Kidney epithelial cell (primary cell): ENCODE results near the gene BCAS4. TPM values are rescaled to one million over a fixed set of nuclear protein-coding genes. Genes with fewer than 3 reads are reported as not detected.

ENCODE experiments used
- DNase-seq: peaks from one replicate; pipeline ENCODE4 v3.0.0-alpha.2; 2010; ENCODE audit warnings: low read depth
- H3K27me3 ChIP-seq: 2 replicates; pipeline ENCODE4 v1.6.0; 2011; ENCODE audit warnings: low read length; ENCODE audit not compliant: control insufficient read depth, insufficient read depth
- H3K36me3 ChIP-seq: 2 replicates; pipeline ENCODE4 v1.5.1; 2011; ENCODE audit warnings: low read length; ENCODE audit not compliant: control insufficient read depth, insufficient read depth
- H3K4me3 ChIP-seq: 2 replicates; pipeline ENCODE4 v1.5.1; 2011; ENCODE audit warnings: low read depth, mild to moderate bottlenecking, control low read depth, low read length
- total RNA-seq: library from RNA; depleted of rRNA; stranded (reverse); fragments of >200 nt; gene quantifications from 2 replicates; pipeline ENCODE4 v1.2.3, GENCODE V29; 2015
- TF ChIP-seq, protein P1 (sequence below): IDR thresholded peaks from 2 replicates; pipeline ENCODE4 v1.5.1; 2011; ENCODE audit warnings: mild to moderate bottlenecking, moderate library complexity, low read length, control low read depth, inconsistent platforms; ENCODE audit not compliant: insufficient read depth, poor library complexity, severe bottlenecking

The BCAS4 gene
- total RNA-seq, 1 donor from 2014 or later: 28.0 TPM

DNA sequence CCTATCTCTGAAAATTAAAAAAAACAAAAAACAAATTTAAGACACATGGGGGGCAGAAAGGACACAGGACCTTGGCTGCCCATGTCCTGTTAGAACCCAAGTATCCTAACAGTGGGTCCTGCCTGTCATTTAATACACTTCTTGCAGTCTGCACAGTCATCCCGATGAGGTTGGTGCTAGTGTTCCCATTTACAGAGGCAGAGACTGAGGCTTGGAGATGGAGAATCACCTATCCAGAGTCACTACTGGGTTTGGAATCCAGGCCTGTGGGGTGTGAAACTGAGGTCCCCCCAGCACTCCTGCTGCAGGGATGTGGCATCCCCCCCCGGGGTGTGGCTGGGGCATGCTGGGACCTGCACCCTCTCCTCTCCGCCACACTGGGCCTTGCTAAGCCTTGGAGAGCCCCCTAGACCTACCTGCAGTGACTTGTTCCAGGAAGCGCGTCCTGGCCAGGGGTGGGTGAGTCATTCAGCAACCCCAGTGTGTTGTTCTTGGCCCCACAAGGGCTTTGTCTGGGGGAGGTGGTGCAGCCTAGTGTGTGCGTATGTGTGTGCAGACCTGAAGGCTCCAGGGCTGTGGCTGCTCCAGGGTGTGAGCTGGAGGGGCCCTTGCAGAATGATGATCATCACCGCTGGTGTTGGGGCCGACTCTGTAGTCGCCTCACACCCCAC lies 49.7 kb downstream of the BCAS4 start:
- DNase-seq: peak; percentile 88
- no peak overlapping the region for H3K4me3 ChIP-seq
- H3K27me3 ChIP-seq: no peaks in the 10 kb centered on the region
- TF ChIP-seq, protein P1, sequence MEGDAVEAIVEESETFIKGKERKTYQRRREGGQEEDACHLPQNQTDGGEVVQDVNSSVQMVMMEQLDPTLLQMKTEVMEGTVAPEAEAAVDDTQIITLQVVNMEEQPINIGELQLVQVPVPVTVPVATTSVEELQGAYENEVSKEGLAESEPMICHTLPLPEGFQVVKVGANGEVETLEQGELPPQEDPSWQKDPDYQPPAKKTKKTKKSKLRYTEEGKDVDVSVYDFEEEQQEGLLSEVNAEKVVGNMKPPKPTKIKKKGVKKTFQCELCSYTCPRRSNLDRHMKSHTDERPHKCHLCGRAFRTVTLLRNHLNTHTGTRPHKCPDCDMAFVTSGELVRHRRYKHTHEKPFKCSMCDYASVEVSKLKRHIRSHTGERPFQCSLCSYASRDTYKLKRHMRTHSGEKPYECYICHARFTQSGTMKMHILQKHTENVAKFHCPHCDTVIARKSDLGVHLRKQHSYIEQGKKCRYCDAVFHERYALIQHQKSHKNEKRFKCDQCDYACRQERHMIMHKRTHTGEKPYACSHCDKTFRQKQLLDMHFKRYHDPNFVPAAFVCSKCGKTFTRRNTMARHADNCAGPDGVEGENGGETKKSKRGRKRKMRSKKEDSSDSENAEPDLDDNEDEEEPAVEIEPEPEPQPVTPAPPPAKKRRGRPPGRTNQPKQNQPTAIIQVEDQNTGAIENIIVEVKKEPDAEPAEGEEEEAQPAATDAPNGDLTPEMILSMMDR: no peak
- no peaks in the 10 kb centered on the region for H3K36me3 ChIP-seq

DNA sequence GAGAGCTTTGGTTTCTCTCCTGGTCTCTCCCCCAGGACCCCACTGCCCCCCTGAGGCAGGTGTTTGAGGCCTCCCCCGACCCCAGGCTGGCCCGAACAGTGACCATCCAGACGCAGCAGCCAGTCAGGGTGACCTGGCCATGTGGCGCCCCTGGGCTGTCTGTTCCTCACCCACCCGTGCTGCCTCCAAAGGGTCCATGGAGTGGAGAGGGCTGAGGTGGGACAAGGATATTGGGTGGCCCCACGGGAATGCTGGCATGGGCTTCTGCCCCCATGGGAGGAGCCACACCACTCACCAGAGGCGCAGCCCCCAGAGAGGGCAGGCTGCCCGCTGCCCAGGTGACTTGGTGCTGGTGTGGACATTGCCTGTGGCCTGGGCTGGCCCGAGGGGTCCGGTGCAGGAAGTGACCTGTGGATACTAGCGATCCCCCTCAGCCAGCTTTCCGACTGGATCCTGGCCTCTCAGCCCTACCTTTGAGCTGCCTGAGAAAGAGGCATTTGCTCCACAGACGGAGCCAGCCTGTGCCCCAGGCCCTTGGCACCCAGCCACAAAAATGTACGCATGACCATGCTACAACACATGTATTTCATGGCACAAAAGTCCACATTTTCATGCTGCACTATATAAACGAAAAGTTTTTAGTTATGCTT lies 50.8 kb downstream of the BCAS4 start:
- DNase-seq: no peak
- H3K4me3 ChIP-seq: no peak overlapping the region
- TF ChIP-seq, protein P1: no peak
- no peaks in the 10 kb centered on the region for H3K27me3 ChIP-seq
- H3K36me3 ChIP-seq: no peaks in the 10 kb centered on the region

DNA sequence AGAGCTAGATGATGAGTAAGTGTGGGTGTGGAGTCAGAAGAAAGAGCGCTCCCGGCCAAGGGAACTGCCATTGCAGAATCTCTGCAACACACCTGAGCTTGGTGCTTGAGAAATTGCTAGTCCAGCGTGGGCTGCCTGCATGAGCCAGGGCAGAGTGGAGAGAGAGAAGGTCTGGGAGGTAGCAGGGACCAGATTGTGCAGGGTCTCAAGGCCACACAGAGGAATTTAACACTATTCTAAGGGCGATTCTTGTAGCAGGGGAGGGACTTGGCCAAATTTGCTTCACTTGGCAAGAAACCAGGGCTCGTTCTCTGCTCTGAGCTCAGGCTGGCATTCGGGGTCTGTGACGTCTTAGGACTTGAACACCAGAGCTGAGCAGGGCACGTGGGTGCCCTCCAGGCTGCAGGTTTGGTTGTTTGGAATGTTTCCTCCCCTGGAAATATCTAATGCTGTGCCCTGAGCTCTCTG lies 53.5 kb downstream of the BCAS4 start:
- DNase-seq: no peak
- H3K27me3 ChIP-seq: no peaks in the 10 kb centered on the region
- TF ChIP-seq, protein P1: no peak
- no peak overlapping the region for H3K4me3 ChIP-seq
- H3K36me3 ChIP-seq: no peaks in the 10 kb centered on the region

DNA sequence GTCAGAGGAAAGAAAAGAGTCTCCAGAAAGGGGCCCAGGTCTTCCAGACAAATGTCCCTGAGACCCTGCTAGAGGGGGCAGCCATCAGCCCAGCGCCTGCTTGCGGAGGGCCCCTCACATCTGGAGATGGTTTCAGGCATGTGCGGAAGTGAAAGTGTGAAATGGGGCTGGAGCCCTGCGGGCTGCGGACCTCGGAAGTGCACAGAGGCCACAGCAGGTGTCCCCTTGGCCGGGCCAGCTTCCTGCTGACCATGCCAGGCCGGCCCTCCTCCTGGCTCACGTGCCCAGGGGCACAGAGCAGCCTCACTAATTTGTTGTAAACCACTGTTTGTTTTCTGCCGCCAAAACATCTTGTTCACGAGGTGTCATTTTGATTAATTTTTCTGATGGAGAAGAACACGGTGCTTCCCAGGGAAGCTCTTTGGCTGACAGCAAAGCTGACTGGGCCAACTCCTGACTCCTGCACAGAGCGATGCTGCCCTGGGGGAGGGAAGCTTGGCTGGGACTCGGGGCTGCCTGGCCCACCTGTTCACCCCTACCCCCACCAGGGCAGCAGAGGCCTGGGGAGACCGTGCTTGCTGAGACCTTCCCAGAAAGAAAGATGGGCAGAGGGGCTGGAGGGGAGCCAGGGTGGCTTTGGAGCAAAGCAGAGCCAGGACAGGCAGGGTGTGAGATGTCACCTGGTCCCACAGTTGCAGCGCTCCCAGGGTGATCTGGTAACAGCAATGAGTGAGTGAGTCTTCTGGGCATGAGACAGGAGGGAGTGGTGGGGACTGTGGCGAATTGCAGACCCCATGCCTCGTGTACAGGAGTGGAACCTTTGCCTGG lies 54.2 kb downstream of the BCAS4 start:
- TF ChIP-seq, protein P1: no peak
- Histone ChIP-seq H3K27me3 (no peaks in the 10 kb centered on the region), H3K4me3 (no peak overlapping the region)

DNA sequence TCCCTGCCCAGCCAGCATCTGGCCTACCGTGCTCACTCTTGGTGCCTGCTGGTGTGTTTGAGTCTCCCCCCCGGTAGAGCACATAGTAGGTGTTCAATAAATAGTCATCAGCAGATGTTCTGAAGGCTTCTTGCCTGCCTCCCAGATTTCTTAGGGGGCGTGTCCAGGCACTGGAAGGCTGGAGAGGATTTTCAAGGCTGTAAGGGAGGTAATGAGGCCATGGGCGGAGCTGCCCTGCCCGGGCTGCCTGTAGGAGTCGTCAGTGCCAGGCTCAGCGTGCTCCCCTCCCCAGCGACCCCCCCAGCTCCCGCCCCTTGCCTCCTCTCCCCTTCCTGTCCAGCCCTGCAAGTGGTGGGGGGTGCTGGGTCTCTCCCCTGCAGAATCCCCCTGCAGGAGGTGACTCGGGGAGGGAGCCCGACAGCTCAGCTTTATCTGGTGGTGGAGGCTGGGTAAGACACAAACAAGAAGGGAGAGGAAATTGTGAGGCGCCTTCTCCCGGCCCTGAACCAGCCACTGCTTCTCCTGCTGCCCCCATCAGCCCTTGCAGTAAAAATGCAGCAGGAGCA lies 55.9 kb downstream of the BCAS4 start:
- Histone ChIP-seq H3K4me3 (no peak overlapping the region), H3K27me3 (no peaks in the 10 kb centered on the region), H3K36me3 (no peaks in the 10 kb centered on the region)
- DNase-seq: no peak
- TF ChIP-seq, protein P1: no peak

More for the DNA sequence above, 54.2 kb downstream of the BCAS4 start:
- no peak for DNase-seq
- no peaks in the 10 kb centered on the region for H3K36me3 ChIP-seq
